Lung (tissue), 12 donors: ENCODE data around the gene MAPK9. TPM values are rescaled to one million over a fixed set of nuclear protein-coding genes. Genes with fewer than 3 reads are reported as not detected.

Experiments
- ATAC-seq: fragments of 200-7000 bp; cut with Tn5 transposase; one replicate; pipeline ENCODE4 v1.9.1; 2020; ENCODE audit warnings: moderate number of reproducible peaks; ENCODE audit not compliant: insufficient read depth, low FRiP score
- DNase-seq, 3 donors: peaks; one replicate each; pipeline ENCODE4 v3.0.0-alpha.2; 2013 to 2017
- H3K27ac ChIP-seq, 2 donors: one replicate each; pipeline ENCODE4 v1.5.1; 2013; ENCODE audit warnings: mild to moderate bottlenecking in 2 of 2, moderate library complexity in 2 of 2, control low read depth in 1 of 2, inconsistent platforms in 1 of 2, low read depth in 1 of 2, low read length in 1 of 2
- H3K27me3 ChIP-seq, 3 donors: one replicate each; pipeline ENCODE4 v1.5.1; 2013; ENCODE audit warnings: low read length in 2 of 3; ENCODE audit not compliant: control insufficient read depth in 3 of 3, insufficient read depth in 3 of 3
- H3K36me3 ChIP-seq, 4 donors: one replicate each; pipeline ENCODE4 v1.5.1; 2013; ENCODE audit warnings: low read length in 4 of 4, mild to moderate bottlenecking in 1 of 4, moderate library complexity in 1 of 4; ENCODE audit not compliant: control insufficient read depth in 4 of 4, insufficient read depth in 4 of 4
- H3K4me1 ChIP-seq, 5 donors: one replicate each; pipeline ENCODE4 v1.5.1; 2013; ENCODE audit warnings: low read length in 5 of 5, mild to moderate bottlenecking in 2 of 5, moderate library complexity in 1 of 5; ENCODE audit not compliant: control insufficient read depth in 5 of 5, insufficient read depth in 5 of 5
- H3K4me3 ChIP-seq: one replicate; pipeline ENCODE4 v1.5.1; 2013; ENCODE audit warnings: mild to moderate bottlenecking, control low read depth, moderate library complexity
- H3K9ac ChIP-seq, 2 donors: one replicate each; pipeline ENCODE4 v1.5.1; 2013; ENCODE audit warnings: low read length in 2 of 2, control low read depth in 1 of 2; ENCODE audit not compliant: insufficient read depth in 1 of 2
- H3K9me3 ChIP-seq, 4 donors: one replicate each; pipeline ENCODE4 v1.5.1; 2013; ENCODE audit warnings: low read length in 3 of 4, mild to moderate bottlenecking in 1 of 4, moderate library complexity in 1 of 4; ENCODE audit not compliant: control insufficient read depth in 4 of 4, insufficient read depth in 3 of 4
- WGBS, 2 donors: extraction: QIAGEN DNeasy Blood & Tissue Kit; methylation state at CpG; one replicate each; pipeline ENCODE4 v1.1.7; 2013; 5-methylcytosine and 5-hydroxymethylcytosine counted together
- polyA plus RNA-seq, 2 donors: library from polyadenylated mRNA; stranded (reverse); fragments of 200-250 nt; gene quantifications; one replicate each; pipeline ENCODE4 v1.2.1, GENCODE V29; 2013
- total RNA-seq, 2 donors: library from RNA; depleted of rRNA in 1 of 2; stranded (reverse); fragments of >200 nt in 1 of 2; gene quantifications; one replicate each; pipeline ENCODE4 v1.2.1, GENCODE V29; 2014 to 2021
- TF ChIP-seq, protein P1 (sequence below): IDR thresholded peaks from 2 replicates; pipeline ENCODE4 v1.5.1; 2012; ENCODE audit warnings: mild to moderate bottlenecking; ENCODE audit errors: control extremely low read depth, extremely low read depth
- donor health status: control.
- donor health status: control.
- donor health status: Bipolar disorder and iron deficiency.
- donor health status: healthy.
- donor health status: DM: yes; HTN: yes; CAD: no.

The MAPK9 gene
- total and polyA plus RNA-seq, 4 donors: 13.1 to 38.1 (median 23.6) TPM

DNA sequence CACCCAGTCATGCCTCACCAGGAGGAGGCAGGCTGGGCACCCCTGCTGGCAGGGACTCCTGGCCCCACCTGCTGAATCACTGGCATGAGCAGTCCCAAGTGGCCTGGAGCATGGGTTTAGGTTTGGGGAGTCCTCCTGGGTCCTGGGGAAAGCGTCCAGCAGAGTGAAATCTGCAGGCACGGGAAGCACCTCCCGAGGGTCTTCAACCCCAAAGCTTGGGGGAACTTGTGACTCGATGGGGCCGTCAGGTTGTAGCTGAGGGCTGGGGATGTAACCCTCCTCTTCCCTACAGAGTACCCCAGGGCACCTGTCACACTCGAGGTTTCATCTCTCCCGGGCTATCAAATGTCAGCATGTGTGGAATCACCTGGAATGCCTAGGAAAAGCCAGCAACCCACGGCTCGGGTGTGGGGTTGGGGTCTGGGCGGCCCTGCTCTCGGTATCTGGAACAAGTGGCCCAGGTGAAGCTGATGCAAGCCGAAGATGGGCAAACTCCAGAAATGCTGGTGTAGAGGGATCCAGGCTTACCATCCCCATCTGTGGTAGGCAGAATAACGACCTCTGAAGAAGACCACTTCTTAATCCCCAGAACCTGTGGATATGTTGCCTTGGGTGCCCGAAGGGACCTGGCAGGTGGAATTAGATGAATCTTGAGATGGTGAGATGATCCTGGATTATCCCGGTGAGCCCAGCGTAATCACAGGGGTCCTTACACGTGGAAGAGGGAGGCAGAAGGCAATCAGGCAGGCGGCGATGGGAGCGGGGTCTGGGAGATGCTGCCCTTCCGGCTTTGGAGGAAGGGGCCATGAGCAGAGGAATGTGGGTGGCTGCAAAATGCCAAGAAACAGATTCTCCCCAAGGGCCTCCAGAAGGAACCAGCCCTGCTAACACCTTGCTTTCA, 76.8 kb downstream of the MAPK9 start:
- Histone ChIP-seq H3K27ac (no peak overlapping the region), H3K27me3 (peaks cover 0 to 4% (median 0%) of the 10 kb centered on the region in 3 donors), H3K4me3 (no peak overlapping the region), H3K4me1 (no peaks in the 10 kb centered on the region), H3K9ac (no peak overlapping the region), H3K9me3 (peaks cover 0 to 15% (median 4%) of the 10 kb centered on the region in 4 donors), H3K36me3 (no peaks in the 10 kb centered on the region)
- TF ChIP-seq, protein P1, sequence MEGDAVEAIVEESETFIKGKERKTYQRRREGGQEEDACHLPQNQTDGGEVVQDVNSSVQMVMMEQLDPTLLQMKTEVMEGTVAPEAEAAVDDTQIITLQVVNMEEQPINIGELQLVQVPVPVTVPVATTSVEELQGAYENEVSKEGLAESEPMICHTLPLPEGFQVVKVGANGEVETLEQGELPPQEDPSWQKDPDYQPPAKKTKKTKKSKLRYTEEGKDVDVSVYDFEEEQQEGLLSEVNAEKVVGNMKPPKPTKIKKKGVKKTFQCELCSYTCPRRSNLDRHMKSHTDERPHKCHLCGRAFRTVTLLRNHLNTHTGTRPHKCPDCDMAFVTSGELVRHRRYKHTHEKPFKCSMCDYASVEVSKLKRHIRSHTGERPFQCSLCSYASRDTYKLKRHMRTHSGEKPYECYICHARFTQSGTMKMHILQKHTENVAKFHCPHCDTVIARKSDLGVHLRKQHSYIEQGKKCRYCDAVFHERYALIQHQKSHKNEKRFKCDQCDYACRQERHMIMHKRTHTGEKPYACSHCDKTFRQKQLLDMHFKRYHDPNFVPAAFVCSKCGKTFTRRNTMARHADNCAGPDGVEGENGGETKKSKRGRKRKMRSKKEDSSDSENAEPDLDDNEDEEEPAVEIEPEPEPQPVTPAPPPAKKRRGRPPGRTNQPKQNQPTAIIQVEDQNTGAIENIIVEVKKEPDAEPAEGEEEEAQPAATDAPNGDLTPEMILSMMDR: no peak
- 91 to 93% methylated on average over 21 of the region's 21 CpGs for WGBS, 2 donors
- ATAC-seq (no peak), DNase-seq (no peak)

DNA sequence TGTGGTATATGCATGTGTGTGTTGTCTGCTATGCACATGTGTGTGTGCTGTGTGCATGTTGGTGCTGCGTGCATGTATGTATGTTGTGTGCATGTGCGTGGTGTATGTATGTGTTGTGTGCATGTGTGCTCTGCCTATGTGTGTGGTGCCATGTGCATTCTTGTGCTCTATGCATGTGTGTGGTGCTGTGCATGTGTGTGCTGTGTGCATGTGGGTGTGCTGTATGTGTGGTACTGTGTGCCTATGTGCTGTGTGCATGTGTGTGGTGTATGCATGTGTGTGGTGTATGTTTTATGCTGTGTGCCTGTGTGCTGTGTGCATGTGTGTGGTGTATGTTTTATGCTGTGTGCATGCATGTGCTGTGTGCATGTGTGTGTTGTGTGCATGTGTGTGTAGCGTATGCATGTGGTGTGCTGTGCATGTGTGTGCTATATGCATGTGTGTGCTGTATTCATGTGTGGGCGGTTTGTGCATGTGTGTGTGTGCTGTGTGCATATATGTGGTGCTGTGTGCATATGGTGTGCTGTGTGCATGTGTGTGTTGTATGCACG, 78.2 kb downstream of the MAPK9 start:
- Histone ChIP-seq H3K9me3 (peaks cover 0 to 15% (median 3%) of the 10 kb centered on the region in 4 donors), H3K9ac (no peak overlapping the region), H3K4me3 (no peak overlapping the region), H3K27me3 (peaks cover 0 to 4% (median 0%) of the 10 kb centered on the region in 3 donors), H3K27ac (no peak overlapping the region), H3K36me3 (no peaks in the 10 kb centered on the region), H3K4me1 (no peaks in the 10 kb centered on the region)
- DNase-seq (no peak), ATAC-seq (no peak)
- TF ChIP-seq, protein P1: no peak
- WGBS, 2 donors: 84 to 91% methylated on average over 5 of the region's 5 CpGs

DNA sequence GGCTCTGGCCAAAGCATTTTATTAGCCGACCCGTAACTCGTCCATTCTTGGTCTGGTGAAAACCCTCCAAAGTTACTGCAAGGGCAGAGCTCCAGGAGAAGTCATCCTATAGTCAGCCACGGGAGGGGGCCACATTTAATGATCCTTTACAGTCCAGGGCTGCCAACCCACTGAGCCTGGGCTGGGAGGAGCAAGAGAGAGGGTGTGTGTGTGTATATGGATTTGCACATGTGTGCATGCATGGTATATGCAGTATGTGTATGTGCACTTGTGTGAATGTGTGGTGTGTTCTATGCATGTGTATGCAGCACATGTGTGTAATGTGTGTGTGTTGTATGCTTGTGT, 78.7 kb downstream of the MAPK9 start:
- ATAC-seq: no peak
- Histone ChIP-seq H3K4me3 (no peak overlapping the region), H3K4me1 (peaks cover 0 to 4% (median 0%) of the 10 kb centered on the region in 5 donors), H3K9me3 (peaks cover 0 to 15% (median 3%) of the 10 kb centered on the region in 4 donors), H3K27ac (no peak overlapping the region), H3K27me3 (peaks cover 0 to 7% (median 3%) of the 10 kb centered on the region in 3 donors), H3K36me3 (no peaks in the 10 kb centered on the region), H3K9ac (no peak overlapping the region)
- TF ChIP-seq, protein P1: no peak
- no peak for DNase-seq
- WGBS, 2 donors: 5 to 8% methylated on average over 4 of the region's 4 CpGs
